Suprapubic skin (tissue), 4 donors: ENCODE data around the gene ANO4. TPM values are rescaled to one million over a fixed set of nuclear protein-coding genes. Genes with fewer than 3 reads are reported as not detected.
"Not testable (repeated sequence)": the region's sequence is repeated elsewhere in the genome, so short reads cannot be mapped to it uniquely, and the experiment has no call there.

Experiments used
- DNase-seq, 2 donors: peaks; one replicate each; pipeline ENCODE4 v3.0.0-alpha.2; 2019; ENCODE audit warnings: low spot score in 2 of 2
- H3K27ac ChIP-seq: fragments of 200-600 bp; sonication (generic); one replicate; pipeline ENCODE4 v1.5.1; 2019
- H3K27me3 ChIP-seq: fragments of 200-600 bp; sonication (generic); one replicate; pipeline ENCODE4 v1.5.1; 2019
- H3K36me3 ChIP-seq: fragments of 200-600 bp; sonication (generic); one replicate; pipeline ENCODE4 v1.5.1; 2019
- H3K4me1 ChIP-seq: fragments of 200-600 bp; sonication (generic); one replicate; pipeline ENCODE4 v1.5.1; 2019
- H3K4me3 ChIP-seq: fragments of 200-600 bp; sonication (generic); one replicate; pipeline ENCODE4 v1.5.1; 2019; ENCODE audit warnings: mild to moderate bottlenecking
- H3K9me3 ChIP-seq: fragments of 200-600 bp; sonication (generic); one replicate; pipeline ENCODE4 v1.5.1; 2019
- CTCF ChIP-seq, 2 donors: fragments of 200-600 bp in 1 of 2; fragments of 450-650 bp in 1 of 2; sonication (generic) in 1 of 2; IDR thresholded peaks; one replicate each; pipeline ENCODE4 v1.5.1; 2016 to 2019; ENCODE audit warnings: antibody characterized with exemption in 2 of 2, mild to moderate bottlenecking in 1 of 2, moderate library complexity in 1 of 2
- EP300 ChIP-seq: sonication (generic); formaldehyde crosslinking; IDR thresholded peaks from one replicate; pipeline ENCODE4 v1.6.1; 2017; ENCODE audit warnings: antibody characterized with exemption
- POLR2A ChIP-seq, 2 donors: fragments of 450-650 bp; IDR thresholded peaks; one replicate each; pipeline ENCODE4 v1.6.1; 2017; ENCODE audit warnings: antibody characterized with exemption in 2 of 2, mild to moderate bottlenecking in 2 of 2, moderate library complexity in 2 of 2
- POLR2AphosphoS5 ChIP-seq, 3 donors: sonication (generic); formaldehyde crosslinking; IDR thresholded peaks; one replicate each; pipeline ENCODE4 v1.6.1; 2017; ENCODE audit warnings: antibody characterized with exemption in 3 of 3
- WGBS: methylation state at CpG from one replicate; pipeline ENCODE4 v1.1.5; 2018; 5-methylcytosine and 5-hydroxymethylcytosine counted together
- total RNA-seq, 4 donors: library from RNA; depleted of rRNA; stranded (reverse); fragments of >200 nt; gene quantifications; one replicate each; pipeline ENCODE4 v1.1.0, GENCODE V29; 2016

ANO4 gene
- total RNA-seq, 4 donors from 2014 or later, result 0.30 to 1.2 TPM; not detected in 2

- Histone ChIP-seq H3K27me3 (no peaks in the 10 kb centered on the region), H3K4me3 (no peak overlapping the region), H3K9me3 (no peaks in the 10 kb centered on the region), H3K36me3 (no peaks in the 10 kb centered on the region), H3K4me1 (no peaks in the 10 kb centered on the region), H3K27ac (no peak overlapping the region)
- no peak for TF ChIP-seq POLR2AphosphoS5 (IDR thresholded peaks at IDR 0.05)
- no peak for TF ChIP-seq EP300
- TF ChIP-seq CTCF (IDR thresholded peaks at IDR 0.05), result no peak
- no peak for TF ChIP-seq POLR2A (IDR thresholded peaks at IDR 0.05)
- no peak for DNase-seq
Observed at GRCh38 chr12:101053203-101053602, 258.6 kb downstream of the ANO4 start.

- Histone ChIP-seq H3K4me3 (no peak overlapping the region), H3K9me3 (no peaks in the 10 kb centered on the region), H3K4me1 (no peaks in the 10 kb centered on the region), H3K27ac (no peak overlapping the region), H3K36me3 (no peaks in the 10 kb centered on the region), H3K27me3 (no peaks in the 10 kb centered on the region)
- DNase-seq, result no peak
- TF ChIP-seq CTCF (IDR thresholded peaks at IDR 0.05) (no peak), POLR2AphosphoS5 (IDR thresholded peaks at IDR 0.05) (no peak), EP300 (no peak), POLR2A (IDR thresholded peaks at IDR 0.05) (no peak)
Observed at GRCh38 chr12:101055940-101056339, 261.4 kb downstream of the ANO4 start.

GRCh38 chr12:101062508-101062907 is 267.9 kb downstream of the ANO4 start:
- DNase-seq, H3K27ac ChIP-seq, H3K36me3 ChIP-seq, H3K27me3 ChIP-seq, H3K4me3 ChIP-seq, H3K4me1 ChIP-seq, H3K9me3 ChIP-seq: not testable (repeated sequence)
- 85% methylated on average over 4 of the region's 4 CpGs for WGBS

GRCh38 chr12:101064721-101065120 is 270.1 kb downstream of the ANO4 start:
- Histone ChIP-seq H3K27me3 (no peaks in the 10 kb centered on the region), H3K4me3 (no peak overlapping the region), H3K9me3 (no peaks in the 10 kb centered on the region), H3K36me3 (no peaks in the 10 kb centered on the region), H3K27ac (no peak overlapping the region), H3K4me1 (no peaks in the 10 kb centered on the region)
- TF ChIP-seq POLR2AphosphoS5 (IDR thresholded peaks at IDR 0.05), result no peak
- DNase-seq, result no peak
- 84% methylated on average over 5 of the region's 5 CpGs for WGBS

GRCh38 chr12:101066489-101066888 is 271.9 kb downstream of the ANO4 start:
- no peaks in the 10 kb centered on the region for H3K9me3 ChIP-seq
- 88% methylated on average over 7 of the region's 7 CpGs for WGBS
- TF ChIP-seq CTCF (IDR thresholded peaks at IDR 0.05) (no peak), POLR2A (IDR thresholded peaks at IDR 0.05) (no peak), EP300 (no peak), POLR2AphosphoS5 (IDR thresholded peaks at IDR 0.05) (no peak)

GRCh38 chr12:101068402-101068801 is 273.8 kb downstream of the ANO4 start:
- Histone ChIP-seq H3K36me3 (no peaks in the 10 kb centered on the region), H3K9me3 (peaks cover 5% of the 10 kb centered on the region), H3K27me3 (no peaks in the 10 kb centered on the region), H3K4me3 (no peak overlapping the region), H3K4me1 (no peaks in the 10 kb centered on the region), H3K27ac (no peak overlapping the region)
- 90% methylated on average over 3 of the region's 3 CpGs for WGBS
- no peak for DNase-seq
- no peak for TF ChIP-seq CTCF (IDR thresholded peaks at IDR 0.05)
- no peak for TF ChIP-seq POLR2A (IDR thresholded peaks at IDR 0.05)
- no peak for TF ChIP-seq POLR2AphosphoS5 (IDR thresholded peaks at IDR 0.05)
- TF ChIP-seq EP300, result no peak

More at GRCh38 chr12:101066489-101066888, 271.9 kb downstream of the ANO4 start:
- Histone ChIP-seq H3K27ac (no peak overlapping the region), H3K4me3 (no peak overlapping the region), H3K36me3 (no peaks in the 10 kb centered on the region), H3K4me1 (no peaks in the 10 kb centered on the region), H3K27me3 (no peaks in the 10 kb centered on the region)
- DNase-seq, result no peak
